Muscle layer of colon (tissue), 2 donors: Measurements from ENCODE around the gene FIBCD1.

Source experiments
- H3K27ac ChIP-seq: one replicate; pipeline ENCODE4 v1.7.0; 2013; ENCODE audit warnings: low read depth, mild to moderate bottlenecking, low read length, moderate library complexity
- H3K27me3 ChIP-seq, 2 donors: one replicate each; pipeline ENCODE4 v1.7.0; 2013; ENCODE audit warnings: low read length in 2 of 2, mild to moderate bottlenecking in 2 of 2; ENCODE audit not compliant: insufficient read depth in 2 of 2, control insufficient read depth in 1 of 2
- H3K36me3 ChIP-seq: one replicate; pipeline ENCODE4 v1.7.0; 2013; ENCODE audit warnings: mild to moderate bottlenecking, low read length; ENCODE audit not compliant: insufficient read depth
- H3K4me1 ChIP-seq: one replicate; pipeline ENCODE4 v1.7.0; 2013; ENCODE audit warnings: mild to moderate bottlenecking, low read length; ENCODE audit not compliant: insufficient read depth
- H3K4me3 ChIP-seq, 2 donors: one replicate each; pipeline ENCODE4 v1.7.0; 2013; ENCODE audit warnings: low read length in 2 of 2, low read depth in 1 of 2, mild to moderate bottlenecking in 1 of 2, moderate library complexity in 1 of 2
- H3K9ac ChIP-seq: one replicate; pipeline ENCODE4 v1.7.0; 2013; ENCODE audit warnings: low read length
- H3K9me3 ChIP-seq: one replicate; pipeline ENCODE4 v1.7.0; 2013; ENCODE audit warnings: mild to moderate bottlenecking, low read length
- donor health status: abdominal sarcoma.
- donor health status: Adenocarcinoma of cecum.

Gene FIBCD1

DNA sequence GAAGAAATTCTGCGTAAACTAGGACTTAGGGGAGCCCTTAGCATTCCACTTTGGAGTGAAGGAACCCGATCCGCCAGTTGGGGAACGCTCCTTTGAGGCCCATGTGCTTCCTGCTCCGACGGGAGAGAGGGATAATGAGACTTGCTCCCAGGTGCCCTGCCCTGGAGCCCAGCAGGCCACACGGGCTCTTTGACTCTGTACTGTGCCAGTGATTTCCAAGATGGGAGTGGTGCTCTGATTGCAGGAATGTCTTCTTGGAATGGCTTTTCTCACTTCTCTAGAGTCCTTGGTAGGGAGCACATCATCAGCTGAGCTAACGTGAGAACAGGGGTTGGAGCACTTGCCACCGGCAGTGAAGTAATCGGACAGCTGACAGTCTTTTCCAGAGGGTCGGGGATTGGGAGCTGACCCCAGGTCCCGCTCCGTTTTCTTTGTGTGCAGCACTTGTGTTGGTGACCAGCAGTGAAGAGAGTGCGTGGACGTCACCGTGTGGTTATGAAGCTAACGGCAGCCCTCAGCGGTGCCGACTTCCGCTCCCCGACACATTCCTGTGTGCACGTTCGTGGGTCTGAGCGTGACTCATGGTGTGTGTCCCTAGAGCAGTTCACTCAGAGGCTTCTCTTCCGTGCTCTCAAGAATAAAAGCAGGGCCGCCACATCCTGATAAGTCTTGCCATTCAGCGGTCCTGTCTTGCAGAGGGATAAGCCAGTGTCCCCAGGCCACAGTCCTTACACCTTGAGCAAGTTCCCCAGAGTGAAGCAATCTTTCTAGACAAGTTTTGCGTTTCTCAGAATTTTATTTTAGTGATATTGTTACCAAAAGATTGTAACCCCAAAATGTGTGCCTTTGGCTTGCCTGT is 78.4 kb downstream of the FIBCD1 start:
- Histone ChIP-seq H3K27ac (peak overlapping the region; percentile 50), H3K9ac (peak overlapping the region; percentile 31), H3K27me3 (no peaks in the 10 kb centered on the region), H3K36me3 (peaks cover 52% of the 10 kb centered on the region), H3K9me3 (no peaks in the 10 kb centered on the region), H3K4me3 (peak overlapping the region in 1 of 2 donors; percentile 6), H3K4me1 (peaks cover 83% of the 10 kb centered on the region)

DNA sequence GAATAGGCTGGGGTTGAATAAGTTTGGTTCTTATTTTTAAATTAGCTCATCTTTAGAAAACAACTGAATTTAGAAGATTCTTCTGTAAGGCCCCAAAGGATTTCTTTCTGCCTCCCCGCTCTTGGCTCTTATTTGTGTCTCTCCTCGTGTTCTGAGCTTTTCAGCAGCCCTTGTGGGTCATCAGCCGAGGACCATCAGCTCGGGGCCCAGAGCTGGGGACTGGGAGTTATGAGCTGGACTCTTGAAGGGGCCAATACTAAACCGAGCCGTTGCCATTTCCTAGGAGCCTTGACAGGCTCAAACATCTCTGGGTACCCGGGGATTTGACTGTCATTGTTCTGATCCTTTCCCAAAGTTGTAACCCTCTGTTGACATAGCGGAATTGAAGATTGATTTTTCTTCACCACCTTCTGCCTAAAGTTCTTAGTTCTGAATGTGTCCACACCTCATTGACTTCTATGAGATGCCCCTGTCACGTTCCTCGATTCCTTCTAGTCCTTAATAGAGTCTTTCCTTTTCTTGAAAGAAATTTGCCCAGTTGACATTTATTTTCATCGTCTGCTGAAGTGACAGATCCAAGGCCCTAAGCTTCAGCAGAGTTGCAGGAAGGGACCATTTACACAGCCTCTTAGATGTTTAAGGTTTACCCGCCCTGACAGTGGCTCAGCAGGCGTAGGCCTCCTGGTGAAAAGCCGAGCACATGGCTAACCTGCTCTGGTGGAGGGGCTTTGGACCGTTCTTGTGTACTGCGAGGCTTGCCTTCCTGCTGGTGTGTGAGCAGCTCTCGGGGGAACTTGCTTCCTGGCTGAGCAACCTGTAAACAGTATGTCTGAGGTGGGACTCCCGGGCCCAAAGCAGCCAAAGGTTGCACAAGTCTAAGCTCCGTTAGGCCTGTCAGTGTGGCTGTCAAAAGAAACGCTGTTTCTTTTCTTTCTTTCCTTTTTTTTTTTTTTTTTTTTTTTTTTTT is 80.0 kb downstream of the FIBCD1 start:
- no peaks in the 10 kb centered on the region for H3K9me3 ChIP-seq
- peaks cover 80% of the 10 kb centered on the region for H3K4me1 ChIP-seq
- H3K4me3 ChIP-seq, result no peak overlapping the region
- H3K36me3 ChIP-seq, result peaks cover 59% of the 10 kb centered on the region
- H3K27ac ChIP-seq, result peak overlapping the region; percentile 75
- no peaks in the 10 kb centered on the region for H3K27me3 ChIP-seq
- peak overlapping the region; percentile 32 for H3K9ac ChIP-seq

DNA sequence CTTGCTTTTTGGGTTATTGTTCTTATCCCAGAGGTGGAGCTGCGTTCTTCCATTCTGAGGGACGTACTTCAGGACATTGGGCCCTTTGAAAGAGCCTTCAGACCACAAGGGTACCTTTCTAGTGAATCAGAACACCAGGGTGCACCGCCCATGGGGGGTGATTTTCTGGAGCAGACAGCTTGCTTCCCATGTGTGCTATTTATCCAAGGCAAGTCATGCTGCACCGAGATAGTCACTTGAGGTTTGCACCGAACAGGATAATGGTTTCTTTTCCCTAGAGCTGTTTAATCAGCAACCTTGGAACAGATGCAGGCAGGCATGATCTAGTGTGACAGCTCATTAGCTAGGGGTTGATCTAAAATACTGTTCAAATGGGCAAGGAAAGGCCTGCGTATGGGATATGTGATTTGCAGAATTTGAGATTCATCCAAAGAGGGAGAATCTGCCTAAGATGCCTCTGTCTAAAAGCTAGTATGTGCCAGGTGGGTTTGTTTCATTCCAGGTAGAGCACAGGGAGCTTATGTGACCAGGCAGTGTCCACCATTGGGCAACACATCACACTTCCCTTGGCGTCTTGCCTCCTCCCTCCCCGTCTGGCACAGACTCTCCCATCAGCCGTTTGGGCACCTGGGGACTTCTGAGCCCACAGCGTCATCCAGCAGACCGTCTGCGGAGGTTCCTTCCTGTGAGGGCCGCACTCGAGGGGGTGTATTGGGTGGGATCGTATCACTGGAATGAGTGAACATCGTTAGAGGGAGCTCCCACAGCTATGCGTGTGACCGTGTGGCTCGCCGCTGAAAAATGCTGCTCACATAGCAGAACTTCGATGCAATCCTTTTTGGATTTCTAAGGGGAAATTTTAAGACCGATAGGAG is 80.9 kb downstream of the FIBCD1 start:
- peak overlapping the region; percentile 75 for H3K27ac ChIP-seq
- H3K36me3 ChIP-seq, result peaks cover 58% of the 10 kb centered on the region
- H3K9me3 ChIP-seq, result no peaks in the 10 kb centered on the region
- H3K9ac ChIP-seq, result peak overlapping the region; percentile 9
- H3K27me3 ChIP-seq, result no peaks in the 10 kb centered on the region
- peak overlapping the region in 1 of 2 donors; percentile 13 for H3K4me3 ChIP-seq
- H3K4me1 ChIP-seq, result peaks cover 78% of the 10 kb centered on the region

DNA sequence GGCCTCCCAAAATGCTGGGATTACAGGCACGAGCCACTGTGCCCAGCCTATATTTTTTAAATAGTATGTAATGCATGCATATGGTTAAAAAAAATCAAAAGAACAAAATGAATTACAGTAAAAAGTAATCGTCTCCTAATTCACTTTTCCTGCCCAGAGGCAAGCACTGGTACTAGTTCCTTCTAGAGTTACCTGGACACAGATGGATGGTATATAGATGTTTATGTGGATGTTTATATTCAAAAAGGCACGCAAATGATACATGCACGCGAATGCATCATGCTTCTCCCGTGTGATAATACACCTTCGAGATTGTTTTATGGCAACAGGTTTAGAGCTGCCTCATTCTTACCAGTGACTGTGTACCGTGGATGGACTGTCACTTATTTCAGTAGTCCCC is 82.6 kb downstream of the FIBCD1 start:
- Histone ChIP-seq H3K36me3 (peaks cover 49% of the 10 kb centered on the region), H3K27me3 (no peaks in the 10 kb centered on the region), H3K4me3 (no peak overlapping the region), H3K4me1 (peaks cover 62% of the 10 kb centered on the region), H3K9me3 (no peaks in the 10 kb centered on the region), H3K9ac (no peak overlapping the region), H3K27ac (no peak overlapping the region)

DNA sequence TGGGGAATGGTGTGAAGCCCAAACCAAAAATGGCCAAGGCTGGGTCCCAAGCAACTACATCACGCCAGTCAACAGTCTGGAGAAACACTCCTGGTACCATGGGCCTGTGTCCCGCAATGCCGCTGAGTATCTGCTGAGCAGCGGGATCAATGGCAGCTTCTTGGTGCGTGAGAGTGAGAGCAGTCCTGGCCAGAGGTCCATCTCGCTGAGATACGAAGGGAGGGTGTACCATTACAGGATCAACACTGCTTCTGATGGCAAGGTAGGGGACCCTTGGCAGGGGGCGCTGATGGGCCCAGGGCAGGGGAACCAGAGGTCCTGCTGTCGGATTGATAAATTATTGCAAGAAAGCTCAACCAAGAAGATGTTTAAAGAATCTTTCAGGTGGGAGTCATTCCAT is 84.2 kb downstream of the FIBCD1 start:
- Histone ChIP-seq H3K4me1 (peaks cover 52% of the 10 kb centered on the region), H3K36me3 (peaks cover 44% of the 10 kb centered on the region), H3K27me3 (no peaks in the 10 kb centered on the region), H3K9ac (no peak overlapping the region), H3K4me3 (no peak overlapping the region), H3K9me3 (no peaks in the 10 kb centered on the region), H3K27ac (no peak overlapping the region)

DNA sequence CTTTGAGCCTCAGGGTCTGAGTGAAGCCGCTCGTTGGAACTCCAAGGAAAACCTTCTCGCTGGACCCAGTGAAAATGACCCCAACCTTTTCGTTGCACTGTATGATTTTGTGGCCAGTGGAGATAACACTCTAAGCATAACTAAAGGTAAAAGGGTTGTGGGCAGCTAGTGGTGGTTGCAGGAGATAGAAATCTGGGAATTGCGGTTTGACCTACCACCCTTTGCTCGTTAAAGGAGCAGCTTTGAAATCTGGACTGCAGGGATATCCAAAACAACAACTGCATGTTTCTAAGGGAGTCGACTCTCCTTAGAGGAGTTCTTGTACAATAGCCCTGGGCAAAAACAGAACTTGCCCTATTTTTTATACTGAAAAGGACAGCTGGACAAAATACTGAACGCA is 85.0 kb downstream of the FIBCD1 start:
- Histone ChIP-seq H3K9me3 (no peaks in the 10 kb centered on the region), H3K4me3 (no peak overlapping the region), H3K27ac (no peak overlapping the region), H3K4me1 (peaks cover 53% of the 10 kb centered on the region), H3K36me3 (peaks cover 43% of the 10 kb centered on the region), H3K27me3 (no peaks in the 10 kb centered on the region), H3K9ac (no peak overlapping the region)

DNA sequence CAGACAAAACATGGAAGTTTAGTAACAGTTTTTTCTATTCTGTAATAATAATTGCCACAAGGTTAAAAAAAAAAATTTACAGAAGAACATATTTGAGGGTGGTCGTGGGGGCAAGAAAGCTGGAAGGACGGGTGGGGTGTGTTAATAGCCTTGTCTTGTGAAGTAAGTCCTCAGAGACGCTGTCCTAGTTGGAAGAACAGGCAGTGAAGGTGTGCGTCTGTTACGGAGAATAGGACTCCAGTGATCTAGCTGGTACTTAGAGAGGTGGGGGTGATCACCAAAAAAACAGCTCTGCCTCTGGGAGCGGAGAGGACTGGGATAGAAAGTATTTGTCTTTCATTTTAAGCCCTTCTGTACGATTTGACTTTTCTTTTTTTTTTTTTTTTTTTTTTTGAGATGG is 86.2 kb downstream of the FIBCD1 start:
- Histone ChIP-seq H3K27me3 (no peaks in the 10 kb centered on the region), H3K4me3 (no peak overlapping the region), H3K36me3 (peaks cover 40% of the 10 kb centered on the region), H3K27ac (peak overlapping the region; percentile 64), H3K4me1 (peaks cover 53% of the 10 kb centered on the region), H3K9me3 (no peaks in the 10 kb centered on the region), H3K9ac (no peak overlapping the region)
